MM.1S (cell line): ENCODE measurements around the gene KIF17.

Experiments
- EZH2 ChIP-seq: fragments of 300-600 bp; sonication (generic); optimal IDR thresholded peaks from 2 replicates; pipeline ENCODE3; 2017; ENCODE audit warnings: low read depth, mild to moderate bottlenecking, antibody characterized with exemption, low read length, mixed read lengths
- TF ChIP-seq, protein P1 (sequence below): fragments of 300-600 bp; sonication (generic); IDR thresholded peaks from 2 replicates; pipeline ENCODE4 v1.5.1; 2016; ENCODE audit warnings: antibody characterized with exemption, low read length, mixed read lengths

DNA sequence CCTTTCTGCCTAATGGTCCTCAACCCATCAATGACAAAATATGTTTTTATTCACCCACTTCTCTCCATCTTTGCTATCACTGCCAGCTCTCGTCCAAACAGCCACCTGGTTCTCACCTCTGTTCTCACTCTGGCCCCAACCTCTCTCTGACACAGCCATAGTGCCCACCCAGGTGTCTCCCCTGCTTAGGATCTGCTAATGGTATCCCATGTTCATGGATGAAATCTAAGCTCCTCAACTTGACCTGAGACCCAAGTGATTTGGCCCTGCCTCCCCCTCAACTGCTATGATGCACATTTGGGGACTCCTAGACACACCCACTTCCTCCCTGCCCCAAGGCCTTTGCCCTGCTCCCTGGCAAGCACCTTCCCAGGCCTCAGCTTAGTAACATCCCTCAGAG, 25.9 kb downstream of the KIF17 start:
- TF ChIP-seq, protein P1, sequence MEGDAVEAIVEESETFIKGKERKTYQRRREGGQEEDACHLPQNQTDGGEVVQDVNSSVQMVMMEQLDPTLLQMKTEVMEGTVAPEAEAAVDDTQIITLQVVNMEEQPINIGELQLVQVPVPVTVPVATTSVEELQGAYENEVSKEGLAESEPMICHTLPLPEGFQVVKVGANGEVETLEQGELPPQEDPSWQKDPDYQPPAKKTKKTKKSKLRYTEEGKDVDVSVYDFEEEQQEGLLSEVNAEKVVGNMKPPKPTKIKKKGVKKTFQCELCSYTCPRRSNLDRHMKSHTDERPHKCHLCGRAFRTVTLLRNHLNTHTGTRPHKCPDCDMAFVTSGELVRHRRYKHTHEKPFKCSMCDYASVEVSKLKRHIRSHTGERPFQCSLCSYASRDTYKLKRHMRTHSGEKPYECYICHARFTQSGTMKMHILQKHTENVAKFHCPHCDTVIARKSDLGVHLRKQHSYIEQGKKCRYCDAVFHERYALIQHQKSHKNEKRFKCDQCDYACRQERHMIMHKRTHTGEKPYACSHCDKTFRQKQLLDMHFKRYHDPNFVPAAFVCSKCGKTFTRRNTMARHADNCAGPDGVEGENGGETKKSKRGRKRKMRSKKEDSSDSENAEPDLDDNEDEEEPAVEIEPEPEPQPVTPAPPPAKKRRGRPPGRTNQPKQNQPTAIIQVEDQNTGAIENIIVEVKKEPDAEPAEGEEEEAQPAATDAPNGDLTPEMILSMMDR = no peak
- TF ChIP-seq EZH2 = no peak
